Neural progenitor cell (in vitro differentiated cells): ENCODE measurements around the gene SNX27. TPM values are rescaled to one million over a fixed set of nuclear protein-coding genes. Genes with fewer than 3 reads are reported as not detected.
"Not testable (repeated sequence)": the region's sequence is repeated elsewhere in the genome, so short reads cannot be mapped to it uniquely, and the experiment has no call there.

Source experiments
- DNase-seq: peaks from one replicate; pipeline ENCODE4 v3.0.0-alpha.2; 2016; ENCODE audit warnings: low spot score
- H2AFZ ChIP-seq: fragments of 200-600 bp; sonication (generic); replicated peaks from 2 replicates; pipeline ENCODE4 v1.6.1; 2016; ENCODE audit warnings: antibody characterized with exemption
- H3F3A ChIP-seq: fragments of 200-600 bp; sonication (generic); 2 replicates; pipeline ENCODE4 v1.6.1; 2016; ENCODE audit warnings: antibody characterized with exemption, low read depth
- H3K27ac ChIP-seq: fragments of 200-600 bp; sonication (generic); 2 replicates; pipeline ENCODE4 v1.5.1; 2016; ENCODE audit warnings: mild to moderate bottlenecking
- H3K27me3 ChIP-seq: fragments of 200-600 bp; sonication (generic); 2 replicates; pipeline ENCODE4 v1.6.1; 2016; ENCODE audit warnings: mild to moderate bottlenecking, moderate library complexity
- H3K36me3 ChIP-seq: fragments of 200-600 bp; sonication (generic); 2 replicates; pipeline ENCODE4 v1.5.1; 2016
- H3K4me1 ChIP-seq: fragments of 200-600 bp; sonication (generic); 2 replicates; pipeline ENCODE4 v1.6.1; 2016; ENCODE audit warnings: mixed run types
- H3K4me2 ChIP-seq: fragments of 200-600 bp; sonication (generic); 2 replicates; pipeline ENCODE4 v1.6.1; 2016
- H3K4me3 ChIP-seq: fragments of 200-600 bp; sonication (generic); 2 replicates; pipeline ENCODE4 v1.5.1; 2016
- H3K79me2 ChIP-seq: fragments of 200-600 bp; sonication (generic); 2 replicates; pipeline ENCODE4 v1.6.1; 2016; ENCODE audit warnings: low read depth
- H3K9ac ChIP-seq: fragments of 200-600 bp; sonication (generic); 2 replicates; pipeline ENCODE4 v1.6.1; 2016
- H3K9me3 ChIP-seq: fragments of 200-600 bp; sonication (generic); 2 replicates; pipeline ENCODE4 v1.5.1; 2016; ENCODE audit warnings: low read depth
- H4K20me1 ChIP-seq: fragments of 200-600 bp; sonication (generic); 2 replicates; pipeline ENCODE4 v1.6.1; 2016; ENCODE audit warnings: low read depth
- H3K27ac Mint-ChIP-seq: 3 replicates; pipeline ENCODE4 v1.8.0; 2021; ENCODE audit warnings: mixed read lengths
- H3K27me3 Mint-ChIP-seq: 2 replicates; pipeline ENCODE4 v1.8.0; 2022; ENCODE audit warnings: low read depth, mild to moderate bottlenecking, inconsistent platforms, moderate library complexity, mixed read lengths; ENCODE audit not compliant: insufficient read depth
- H3K36me3 Mint-ChIP-seq: 3 replicates; pipeline ENCODE4 v1.8.0; 2021; ENCODE audit warnings: mixed read lengths
- H3K4me1 Mint-ChIP-seq: 3 replicates; pipeline ENCODE4 v1.8.0; 2021; ENCODE audit warnings: mixed read lengths
- H3K4me3 Mint-ChIP-seq: 3 replicates; pipeline ENCODE4 v1.8.0; 2021; ENCODE audit warnings: mild to moderate bottlenecking, moderate library complexity, mixed read lengths
- H3K9me3 Mint-ChIP-seq: 3 replicates; pipeline ENCODE4 v1.8.0; 2020; ENCODE audit warnings: mixed read lengths
- CTCF ChIP-seq: fragments of 200-600 bp; sonication (generic); IDR thresholded peaks from 2 replicates; pipeline ENCODE4 v1.5.1; 2017; ENCODE audit warnings: antibody characterized with exemption, mild to moderate bottlenecking
- EZH2 ChIP-seq: fragments of 200-600 bp; sonication (generic); IDR thresholded peaks from 2 replicates; pipeline ENCODE4 v1.6.1; 2017; ENCODE audit warnings: antibody characterized with exemption, mild to moderate bottlenecking, moderate library complexity
- EZH2phosphoT487 ChIP-seq: fragments of 200-600 bp; sonication (generic); IDR thresholded peaks from 2 replicates; pipeline ENCODE4 v1.6.1; 2017; ENCODE audit warnings: antibody characterized with exemption
- total RNA-seq: library from RNA; depleted of rRNA; stranded (reverse); fragments of >200 nt; gene quantifications from 2 replicates; pipeline ENCODE4 v1.2.3, GENCODE V29; 2015; ENCODE audit warnings: low replicate concordance

Gene SNX27
- total RNA-seq, 1 donor from 2014 or later: 34.1 TPM

DNA sequence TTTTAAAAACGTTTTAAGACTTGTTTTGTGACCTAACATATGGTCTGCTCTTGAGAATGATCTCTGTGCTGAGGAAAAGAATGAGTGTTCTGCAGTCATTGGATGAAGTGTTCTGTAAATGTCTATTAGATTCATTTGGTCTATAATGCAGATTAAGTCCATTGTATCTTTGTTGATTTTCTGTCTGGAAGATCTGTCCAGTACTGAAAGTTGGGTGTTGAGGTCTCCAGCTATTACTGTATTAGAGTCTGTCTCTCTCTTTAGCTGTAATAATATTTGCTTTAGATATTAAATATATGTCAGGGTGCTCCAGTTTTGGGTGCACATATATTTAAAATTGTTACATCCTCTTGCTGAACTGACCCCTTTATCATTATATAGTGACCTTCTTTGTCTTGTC, 61.6 kb downstream of the SNX27 start:
- H3K9me3 Mint-ChIP-seq: peaks cover 16% of the 10 kb centered on the region
- Histone ChIP-seq H3K27me3 (no peaks in the 10 kb centered on the region), H3K9me3 (no peaks in the 10 kb centered on the region), H3K4me2 (no peak overlapping the region), H3K79me2 (peaks cover 6% of the 10 kb centered on the region), H3K9ac (no peak overlapping the region), H3K36me3 (peaks cover 21% of the 10 kb centered on the region), H4K20me1 (peaks cover 3% of the 10 kb centered on the region), H2AFZ (no peak overlapping the region), H3K4me3 (no peak overlapping the region), H3K27ac (no peak overlapping the region), H3K4me1 (no peaks in the 10 kb centered on the region), H3F3A (peaks cover 3% of the 10 kb centered on the region)
- H3K4me3 Mint-ChIP-seq: no peak overlapping the region
- H3K27me3 Mint-ChIP-seq: no peaks in the 10 kb centered on the region
- peaks cover 34% of the 10 kb centered on the region for H3K36me3 Mint-ChIP-seq
- no peak for DNase-seq
- TF ChIP-seq CTCF (no peak), EZH2phosphoT487 (no peak), EZH2 (no peak)
- no peaks in the 10 kb centered on the region for H3K4me1 Mint-ChIP-seq
- no peak overlapping the region for H3K27ac Mint-ChIP-seq

- Mint-ChIP-seq H3K4me3 (no peak overlapping the region), H3K9me3 (no peaks in the 10 kb centered on the region), H3K27me3 (no peaks in the 10 kb centered on the region), H3K36me3 (peaks cover 9% of the 10 kb centered on the region), H3K27ac (no peak overlapping the region), H3K4me1 (no peaks in the 10 kb centered on the region)
- Histone ChIP-seq H4K20me1 (no peaks in the 10 kb centered on the region), H3F3A (no peaks in the 10 kb centered on the region), H3K4me3 (no peak overlapping the region), H3K4me2 (no peak overlapping the region), H3K4me1 (no peaks in the 10 kb centered on the region), H3K36me3 (peaks cover under 1% of the 10 kb centered on the region), H2AFZ (no peak overlapping the region), H3K9ac (no peak overlapping the region), H3K27me3 (no peaks in the 10 kb centered on the region), H3K79me2 (no peaks in the 10 kb centered on the region), H3K9me3 (no peaks in the 10 kb centered on the region), H3K27ac (no peak overlapping the region)
- DNase-seq: no peak
- TF ChIP-seq EZH2: no peak
- TF ChIP-seq CTCF: no peak
- TF ChIP-seq EZH2phosphoT487: no peak
These were observed 68.5 kb downstream of the SNX27 start for GRCh38 chr1:151680391-151680790.

DNA sequence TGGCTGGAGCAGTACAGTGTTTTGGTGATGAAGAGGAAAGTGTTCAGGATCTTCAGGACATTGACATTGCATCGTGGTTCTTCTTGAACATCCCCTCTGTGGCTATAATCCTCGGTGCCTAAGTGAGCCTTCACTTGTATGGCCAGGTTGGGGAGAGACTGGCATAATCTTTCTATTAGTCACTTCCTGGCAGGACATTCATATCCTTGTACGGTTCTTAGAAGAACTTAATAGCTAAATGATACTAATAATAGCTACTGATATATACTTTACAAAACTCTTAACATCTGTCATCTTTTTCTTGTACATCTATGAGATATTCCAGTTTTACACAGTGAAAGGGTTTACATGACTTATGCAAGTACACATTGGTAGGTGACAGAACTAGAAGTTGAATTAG, 69.0 kb downstream of the SNX27 start:
- H3K4me2 ChIP-seq: no peak overlapping the region
- no peaks in the 10 kb centered on the region for H3K36me3 ChIP-seq
- no peaks in the 10 kb centered on the region for H4K20me1 ChIP-seq
- Mint-ChIP-seq H3K27me3 (no peaks in the 10 kb centered on the region), H3K4me1 (no peaks in the 10 kb centered on the region), H3K27ac (no peak overlapping the region), H3K36me3 (peaks cover 10% of the 10 kb centered on the region), H3K4me3 (no peak overlapping the region), H3K9me3 (no peaks in the 10 kb centered on the region)
- no peaks in the 10 kb centered on the region for H3K9me3 ChIP-seq
- no peak overlapping the region for H3K9ac ChIP-seq
- no peaks in the 10 kb centered on the region for H3F3A ChIP-seq
- no peak overlapping the region for H2AFZ ChIP-seq
- no peak for TF ChIP-seq EZH2
- no peak for TF ChIP-seq EZH2phosphoT487
- TF ChIP-seq CTCF: no peak
- H3K79me2 ChIP-seq: no peaks in the 10 kb centered on the region
- no peaks in the 10 kb centered on the region for H3K4me1 ChIP-seq
- H3K27me3 ChIP-seq: no peaks in the 10 kb centered on the region
- no peak overlapping the region for H3K27ac ChIP-seq
- H3K4me3 ChIP-seq: no peak overlapping the region
- no peak for DNase-seq

GRCh38 chr1:151681923-151682322, 70.1 kb downstream of the SNX27 start:
- H3K27me3 ChIP-seq: no peaks in the 10 kb centered on the region
- no peaks in the 10 kb centered on the region for H3K36me3 ChIP-seq
- H3K4me3 Mint-ChIP-seq: no peak overlapping the region
- no peak overlapping the region for H3K27ac Mint-ChIP-seq
- no peak overlapping the region for H3K27ac ChIP-seq
- H3K4me1 Mint-ChIP-seq: no peaks in the 10 kb centered on the region
- H4K20me1 ChIP-seq: peaks cover 3% of the 10 kb centered on the region
- H3F3A ChIP-seq: no peaks in the 10 kb centered on the region
- H3K4me2 ChIP-seq: no peak overlapping the region
- no peak overlapping the region for H3K9ac ChIP-seq
- H3K4me3 ChIP-seq: no peak overlapping the region
- TF ChIP-seq CTCF: no peak
- no peak for TF ChIP-seq EZH2
- no peak for TF ChIP-seq EZH2phosphoT487
- H3K4me1 ChIP-seq: no peaks in the 10 kb centered on the region
- H3K79me2 ChIP-seq: no peaks in the 10 kb centered on the region
- H3K27me3 Mint-ChIP-seq: no peaks in the 10 kb centered on the region
- no peak overlapping the region for H2AFZ ChIP-seq
- no peaks in the 10 kb centered on the region for H3K9me3 Mint-ChIP-seq
- peaks cover 11% of the 10 kb centered on the region for H3K36me3 Mint-ChIP-seq
- DNase-seq: no peak
- no peaks in the 10 kb centered on the region for H3K9me3 ChIP-seq

DNA sequence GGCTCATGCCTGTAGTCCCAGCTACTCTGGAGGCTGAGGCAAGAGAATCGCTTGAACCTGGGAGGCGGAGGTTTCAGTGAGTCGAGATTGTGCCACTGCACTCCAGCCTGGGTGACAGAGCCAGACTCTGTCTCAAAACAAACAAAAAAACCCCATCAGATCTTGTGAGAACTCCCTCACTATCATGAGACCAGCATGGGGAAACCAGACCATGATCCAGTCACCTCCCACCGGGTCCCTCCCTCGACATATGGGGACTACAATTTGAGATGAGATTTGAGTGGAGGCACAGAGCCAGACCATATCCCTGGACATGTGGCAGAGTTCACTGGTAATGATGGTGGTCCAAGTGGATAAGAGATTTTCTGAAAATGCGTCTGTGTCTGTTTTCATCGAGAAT, 71.1 kb downstream of the SNX27 start:
- H3K79me2 ChIP-seq, H2AFZ ChIP-seq, H3K4me2 ChIP-seq, H3K9me3 Mint-ChIP-seq, H3K27ac ChIP-seq, H4K20me1 ChIP-seq, H3K4me3 ChIP-seq, H3K27me3 ChIP-seq, H3K4me3 Mint-ChIP-seq, H3K27me3 Mint-ChIP-seq, H3K4me1 ChIP-seq, H3K9me3 ChIP-seq, H3K9ac ChIP-seq, H3F3A ChIP-seq, H3K36me3 ChIP-seq, H3K27ac Mint-ChIP-seq, DNase-seq, H3K4me1 Mint-ChIP-seq: not testable (repeated sequence)
- peaks cover 12% of the 10 kb centered on the region for H3K36me3 Mint-ChIP-seq
